MCF 10A (cell line): ENCODE measurements around the gene THRAP3. TPM values are rescaled to one million over a fixed set of nuclear protein-coding genes. Genes with fewer than 3 reads are reported as not detected.

Source experiments
- BruUV-seq: library from RNA; stranded (reverse); fragments of 400-500 nt; replicated peaks from 2 replicates; lab custom pipeline; 2021; lab: Mats Ljungman, UMichigan
- CTCF ChIA-PET: fragments of 300-600 bp; sonication (Branson Sonifier 250); formaldehyde crosslinking; extraction: SDS; loops from one replicate; lab custom pipeline; 2021; ENCODE audit warnings: antibody characterized with exemption, inconsistent platforms; lab: Yijun Ruan, JAX
- POLR2A ChIA-PET: fragments of 300-600, 350-650 bp; sonication (Branson Sonifier 250); formaldehyde crosslinking; extraction: SDS; loops from one replicate; lab custom pipeline; 2020; ENCODE audit warnings: antibody characterized with exemption, inconsistent platforms; lab: Yijun Ruan, JAX
- DNase-seq: peaks from one replicate; pipeline ENCODE4 v3.0.0-alpha.2; 2018; ENCODE audit not compliant: unreplicated experiment
- H3K27ac Mint-ChIP-seq: one replicate; pipeline ENCODE4 v1.8.0; 2022; ENCODE audit warnings: mild to moderate bottlenecking, low read depth, mixed read lengths; ENCODE audit not compliant: unreplicated experiment
- H3K27me3 Mint-ChIP-seq: one replicate; pipeline ENCODE4 v1.8.0; 2022; ENCODE audit warnings: mixed read lengths; ENCODE audit not compliant: insufficient read depth, unreplicated experiment
- H3K36me3 Mint-ChIP-seq: one replicate; pipeline ENCODE4 v1.8.0; 2022; ENCODE audit warnings: mild to moderate bottlenecking, moderate library complexity, mixed read lengths; ENCODE audit not compliant: insufficient read depth, unreplicated experiment
- H3K4me1 Mint-ChIP-seq: one replicate; pipeline ENCODE4 v1.8.0; 2022; ENCODE audit warnings: mixed read lengths; ENCODE audit not compliant: insufficient read depth, unreplicated experiment
- H3K4me3 Mint-ChIP-seq: one replicate; pipeline ENCODE4 v1.8.0; 2022; ENCODE audit warnings: mild to moderate bottlenecking, moderate library complexity, mixed read lengths; ENCODE audit not compliant: unreplicated experiment
- H3K9me3 Mint-ChIP-seq: one replicate; pipeline ENCODE4 v1.8.0; 2022; ENCODE audit warnings: mixed read lengths; ENCODE audit not compliant: unreplicated experiment
- intact Hi-C: fragments of 100-400 bp; cut with micrococcal nuclease; formaldehyde crosslinking; loops from 2 replicates; pipeline ENCODE4 v1.14.1; 2022
- total RNA-seq: library from RNA; stranded (reverse); gene quantifications from 2 replicates; pipeline ENCODE4 v1.2.3, GENCODE V29; 2022
- TF ChIP-seq, protein P1 (sequence below): fragments of 200-600 bp; IDR thresholded peaks from one replicate; pipeline ENCODE4 v1.8.0; 2022; ENCODE audit warnings: antibody characterized with exemption, mild to moderate bottlenecking; ENCODE audit not compliant: unreplicated experiment

Gene THRAP3
- total RNA-seq, 1 experiment from 2014 or later, result 92.2 TPM

DNA sequence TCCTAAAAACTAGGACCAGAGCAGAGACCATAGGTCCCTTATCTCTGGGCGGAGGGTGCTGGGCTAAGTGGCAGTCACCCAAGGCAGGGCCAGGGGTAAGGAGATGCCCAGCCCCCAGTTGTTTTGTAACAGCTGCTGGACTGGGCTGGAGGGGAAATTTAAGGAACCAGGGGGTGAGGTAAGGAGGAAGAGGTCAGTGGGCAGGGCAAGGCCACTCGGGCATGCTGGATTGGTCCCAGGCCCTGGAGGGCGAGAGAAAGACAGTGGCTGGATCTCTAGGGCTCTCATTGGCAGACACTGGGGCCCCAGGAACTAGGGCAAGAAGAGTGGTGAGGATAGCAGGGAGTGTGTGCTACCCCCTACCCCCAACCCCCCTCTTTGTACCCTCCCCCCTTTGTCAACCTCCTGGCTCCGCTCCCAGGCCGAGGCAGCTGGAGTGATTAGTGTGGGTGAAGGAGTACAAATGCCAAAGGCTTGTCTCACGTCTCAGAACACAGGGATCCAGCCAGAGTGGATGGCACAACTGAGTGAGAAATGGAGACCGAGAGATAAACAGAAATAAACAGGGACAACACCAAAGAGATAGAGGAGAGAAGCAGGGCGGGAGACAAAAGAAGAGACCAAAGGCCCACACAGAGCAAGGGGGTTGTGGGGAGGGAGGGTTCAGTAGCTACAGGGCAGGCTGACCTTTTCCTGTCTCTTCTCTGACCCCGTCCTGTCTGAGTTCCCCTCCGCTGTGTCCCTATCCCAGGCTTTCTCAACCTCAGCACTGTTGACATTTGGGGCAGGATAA, 20.5 kb upstream of the THRAP3 start:
- peak; percentile 75 for DNase-seq
- no peaks in the 10 kb centered on the region for H3K27me3 Mint-ChIP-seq
- BruUV-seq, result no TSS peak
- H3K4me3 Mint-ChIP-seq, result peak overlapping the region; percentile 52
- POLR2A ChIA-PET, result interaction anchor here (0.6 to 2.9 kb wide), 3 partner anchors 21 to 54 kb away, joined by 4 to 14 read pairs (median 4); partner anchors contain the start of gene THRAP3
- no peaks in the 10 kb centered on the region for H3K36me3 Mint-ChIP-seq
- TF ChIP-seq, protein P1, sequence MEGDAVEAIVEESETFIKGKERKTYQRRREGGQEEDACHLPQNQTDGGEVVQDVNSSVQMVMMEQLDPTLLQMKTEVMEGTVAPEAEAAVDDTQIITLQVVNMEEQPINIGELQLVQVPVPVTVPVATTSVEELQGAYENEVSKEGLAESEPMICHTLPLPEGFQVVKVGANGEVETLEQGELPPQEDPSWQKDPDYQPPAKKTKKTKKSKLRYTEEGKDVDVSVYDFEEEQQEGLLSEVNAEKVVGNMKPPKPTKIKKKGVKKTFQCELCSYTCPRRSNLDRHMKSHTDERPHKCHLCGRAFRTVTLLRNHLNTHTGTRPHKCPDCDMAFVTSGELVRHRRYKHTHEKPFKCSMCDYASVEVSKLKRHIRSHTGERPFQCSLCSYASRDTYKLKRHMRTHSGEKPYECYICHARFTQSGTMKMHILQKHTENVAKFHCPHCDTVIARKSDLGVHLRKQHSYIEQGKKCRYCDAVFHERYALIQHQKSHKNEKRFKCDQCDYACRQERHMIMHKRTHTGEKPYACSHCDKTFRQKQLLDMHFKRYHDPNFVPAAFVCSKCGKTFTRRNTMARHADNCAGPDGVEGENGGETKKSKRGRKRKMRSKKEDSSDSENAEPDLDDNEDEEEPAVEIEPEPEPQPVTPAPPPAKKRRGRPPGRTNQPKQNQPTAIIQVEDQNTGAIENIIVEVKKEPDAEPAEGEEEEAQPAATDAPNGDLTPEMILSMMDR, result no peak
- intact Hi-C loops, result no loop called here
- CTCF ChIA-PET, result interaction anchor here (1.0 to 1.7 kb wide), 4 partner anchors 13 to 165 kb away, joined by 3 to 5 read pairs (median 4); no protein-coding TSS in a partner anchor
- no peaks in the 10 kb centered on the region for H3K9me3 Mint-ChIP-seq
- peaks cover 30% of the 10 kb centered on the region for H3K4me1 Mint-ChIP-seq
- peak overlapping the region; percentile 97 for H3K27ac Mint-ChIP-seq

DNA sequence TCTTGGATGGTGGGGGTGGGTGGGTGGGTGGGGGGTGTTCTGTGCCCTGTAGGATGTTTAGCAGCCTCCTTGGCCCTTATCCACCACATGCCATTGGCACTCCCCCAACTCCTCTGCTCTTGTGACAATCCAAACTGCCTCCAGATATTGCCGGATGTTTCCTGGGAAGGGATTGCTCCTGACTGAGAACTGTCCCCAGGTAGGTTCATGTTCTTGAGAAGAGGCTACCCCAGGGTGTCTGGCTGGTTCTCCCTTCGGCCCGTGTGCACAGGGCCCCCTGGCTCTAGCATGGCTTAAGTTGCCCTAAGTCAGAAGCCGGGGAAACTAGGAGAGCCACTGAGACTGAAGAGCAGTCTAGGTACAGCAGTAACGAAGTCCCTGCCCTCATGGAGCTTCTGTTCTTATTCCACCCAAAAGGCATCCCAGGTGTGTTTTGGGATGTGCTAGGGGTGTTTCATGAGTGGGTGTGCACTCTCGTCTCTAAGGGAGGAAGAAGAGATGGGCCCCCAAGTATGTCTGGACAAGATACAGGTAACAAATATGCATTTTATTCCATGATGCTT, 19.8 kb upstream of the THRAP3 start:
- peaks cover 30% of the 10 kb centered on the region for H3K4me1 Mint-ChIP-seq
- H3K4me3 Mint-ChIP-seq, result peak overlapping the region; percentile 52
- TF ChIP-seq, protein P1, result no peak
- no peaks in the 10 kb centered on the region for H3K36me3 Mint-ChIP-seq
- no peaks in the 10 kb centered on the region for H3K27me3 Mint-ChIP-seq
- ChIA-PET POLR2A (interaction anchor here (0.6 to 2.9 kb wide), 3 partner anchors 20 to 54 kb away, joined by 4 to 14 read pairs (median 4); partner anchors contain the start of gene THRAP3), CTCF (interaction anchor here (1.0 to 1.7 kb wide), 4 partner anchors 12 to 164 kb away, joined by 3 to 5 read pairs (median 4); no protein-coding TSS in a partner anchor)
- no peaks in the 10 kb centered on the region for H3K9me3 Mint-ChIP-seq
- intact Hi-C loops, result no loop called here
- peak overlapping the region; percentile 97 for H3K27ac Mint-ChIP-seq
- peak; percentile 46 for DNase-seq
- BruUV-seq, result no TSS peak

DNA sequence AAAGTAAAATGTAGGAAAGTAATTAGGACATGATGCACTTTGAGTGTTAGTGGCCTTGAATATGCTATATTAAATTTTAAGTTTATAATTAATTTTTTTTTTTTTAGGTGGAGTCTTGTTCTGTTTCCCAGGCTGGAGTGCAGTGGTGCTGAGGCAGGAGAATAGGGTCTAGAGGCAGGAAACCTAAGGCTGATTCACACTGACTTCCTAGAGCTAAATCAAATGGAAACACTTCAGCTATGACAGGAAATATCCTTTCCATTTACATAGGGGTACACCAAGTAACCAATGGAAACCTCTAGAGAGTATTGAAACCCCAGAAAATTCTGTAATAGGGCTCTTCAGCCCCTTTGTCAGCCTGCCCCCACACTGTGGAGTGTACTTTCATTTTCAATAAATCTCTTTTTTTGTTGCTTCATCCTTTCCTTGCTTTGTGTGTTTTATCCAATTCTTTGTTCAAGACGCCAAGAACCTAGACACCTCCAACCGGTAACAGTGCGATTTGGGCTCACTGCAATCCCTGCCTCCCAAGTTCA, 17.9 kb upstream of the THRAP3 start:
- Mint-ChIP-seq H3K4me1 (peaks cover 18% of the 10 kb centered on the region), H3K4me3 (no peak overlapping the region), H3K36me3 (no peaks in the 10 kb centered on the region), H3K9me3 (no peaks in the 10 kb centered on the region), H3K27me3 (no peaks in the 10 kb centered on the region), H3K27ac (no peak overlapping the region)
- TF ChIP-seq, protein P1, result no peak
- no TSS peak for BruUV-seq
- POLR2A ChIA-PET, result no interaction called here
- DNase-seq, result no peak
- intact Hi-C loops, result no loop called here
- CTCF ChIA-PET, result interaction anchor here (0.5 to 1.5 kb wide), 3 partner anchors 18 to 35 kb away, joined by 3 to 5 read pairs (median 3); no protein-coding TSS in a partner anchor

DNA sequence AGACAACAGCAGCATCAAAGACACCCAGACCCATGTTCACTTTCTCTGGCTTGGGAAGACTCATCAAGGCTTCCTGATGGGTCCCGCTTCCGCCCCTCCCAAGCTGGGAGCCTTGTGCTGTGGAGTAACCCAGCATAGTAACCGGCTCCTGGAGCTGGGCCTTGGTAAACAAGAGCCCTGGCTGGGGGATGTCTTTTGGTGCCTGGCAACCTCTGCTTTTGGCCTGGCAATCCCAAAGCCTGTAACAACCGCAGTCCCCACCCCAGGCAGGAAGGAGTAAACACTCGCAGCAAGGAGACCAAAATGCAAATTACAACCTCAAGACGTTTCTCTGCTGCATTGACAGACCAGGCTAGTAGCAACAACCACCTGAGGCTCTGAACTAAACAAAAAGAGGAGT, 16.9 kb upstream of the THRAP3 start:
- Mint-ChIP-seq H3K4me1 (peaks cover 18% of the 10 kb centered on the region), H3K9me3 (no peaks in the 10 kb centered on the region), H3K36me3 (no peaks in the 10 kb centered on the region), H3K4me3 (no peak overlapping the region), H3K27ac (no peak overlapping the region), H3K27me3 (no peaks in the 10 kb centered on the region)
- TF ChIP-seq, protein P1, result no peak
- POLR2A ChIA-PET, result no interaction called here
- BruUV-seq, result no TSS peak
- CTCF ChIA-PET, result interaction anchor here (1.5 kb wide), 2 partner anchors 11 to 19 kb away, joined by 4 to 5 read pairs; no protein-coding TSS in a partner anchor
- DNase-seq, result peak; percentile 39
- intact Hi-C loops, result no loop called here
